C4-2B (cell line): Measurements from ENCODE around the gene GGTA1.
"Not testable (repeated sequence)": the region's sequence is repeated elsewhere in the genome, so short reads cannot be mapped to it uniquely, and the experiment has no call there.

ENCODE experiments used
- H3K27ac ChIP-seq: fragments of 450-650 bp; 2 replicates; pipeline ENCODE4 v1.5.1; 2017
- ZFX ChIP-seq: fragments of 450-650 bp; IDR thresholded peaks from 2 replicates; pipeline ENCODE4 v1.6.1; 2017
- TF ChIP-seq, protein P1 (sequence below): fragments of 450-650 bp; conservative IDR thresholded peaks from 2 replicates; pipeline ENCODE4 v1.5.1; 2017; ENCODE audit warnings: mild to moderate bottlenecking

Gene GGTA1

DNA sequence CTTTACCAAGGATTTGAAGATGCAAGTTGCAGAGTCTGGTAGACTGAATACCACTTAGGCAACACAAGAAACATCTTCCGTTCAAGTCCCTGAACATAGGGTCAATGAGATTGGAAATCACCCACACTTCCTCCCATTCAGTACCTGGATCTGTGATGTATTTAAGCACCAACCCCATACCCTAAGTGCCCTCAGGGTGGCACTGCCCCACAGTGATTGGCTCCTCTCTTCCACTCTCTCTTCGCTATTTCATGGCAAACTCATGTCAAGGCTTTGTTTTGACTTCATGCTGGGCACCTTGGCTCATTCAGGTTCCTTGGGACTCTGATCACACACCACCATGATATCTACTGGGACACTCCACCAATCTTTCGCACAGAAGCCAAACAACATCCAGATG is 53.7 kb downstream of the GGTA1 start:
- TF ChIP-seq, protein P1, sequence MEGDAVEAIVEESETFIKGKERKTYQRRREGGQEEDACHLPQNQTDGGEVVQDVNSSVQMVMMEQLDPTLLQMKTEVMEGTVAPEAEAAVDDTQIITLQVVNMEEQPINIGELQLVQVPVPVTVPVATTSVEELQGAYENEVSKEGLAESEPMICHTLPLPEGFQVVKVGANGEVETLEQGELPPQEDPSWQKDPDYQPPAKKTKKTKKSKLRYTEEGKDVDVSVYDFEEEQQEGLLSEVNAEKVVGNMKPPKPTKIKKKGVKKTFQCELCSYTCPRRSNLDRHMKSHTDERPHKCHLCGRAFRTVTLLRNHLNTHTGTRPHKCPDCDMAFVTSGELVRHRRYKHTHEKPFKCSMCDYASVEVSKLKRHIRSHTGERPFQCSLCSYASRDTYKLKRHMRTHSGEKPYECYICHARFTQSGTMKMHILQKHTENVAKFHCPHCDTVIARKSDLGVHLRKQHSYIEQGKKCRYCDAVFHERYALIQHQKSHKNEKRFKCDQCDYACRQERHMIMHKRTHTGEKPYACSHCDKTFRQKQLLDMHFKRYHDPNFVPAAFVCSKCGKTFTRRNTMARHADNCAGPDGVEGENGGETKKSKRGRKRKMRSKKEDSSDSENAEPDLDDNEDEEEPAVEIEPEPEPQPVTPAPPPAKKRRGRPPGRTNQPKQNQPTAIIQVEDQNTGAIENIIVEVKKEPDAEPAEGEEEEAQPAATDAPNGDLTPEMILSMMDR, result peak; percentile 46
- TF ChIP-seq ZFX, result no peak
- no peak overlapping the region for H3K27ac ChIP-seq

- no peak overlapping the region for H3K27ac ChIP-seq
- TF ChIP-seq, protein P1, result no peak
- no peak for TF ChIP-seq ZFX
Measured at GRCh38 chr9:121443981-121444380, 55.7 kb downstream of the GGTA1 start.

DNA sequence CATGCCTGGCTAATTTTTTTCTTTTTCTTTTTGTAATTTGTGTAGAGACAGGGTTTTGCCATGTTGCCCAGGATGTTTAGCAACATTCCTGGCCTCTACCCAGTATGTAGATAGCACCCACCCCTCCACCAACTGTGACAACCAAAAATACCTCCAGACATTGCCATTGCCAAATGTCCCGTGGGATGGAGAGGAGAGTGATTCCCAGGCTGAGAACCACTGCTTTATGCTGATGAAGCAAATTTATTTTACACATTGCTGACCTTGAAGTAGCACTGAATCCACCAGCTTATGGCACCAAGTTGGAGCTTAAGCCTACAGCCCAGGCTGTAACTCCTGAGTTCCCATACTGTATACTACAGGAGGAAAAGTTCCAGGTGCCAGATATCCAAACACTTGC is 58.5 kb downstream of the GGTA1 start:
- TF ChIP-seq ZFX, result no peak
- TF ChIP-seq, protein P1, result no peak
- no peak overlapping the region for H3K27ac ChIP-seq

DNA sequence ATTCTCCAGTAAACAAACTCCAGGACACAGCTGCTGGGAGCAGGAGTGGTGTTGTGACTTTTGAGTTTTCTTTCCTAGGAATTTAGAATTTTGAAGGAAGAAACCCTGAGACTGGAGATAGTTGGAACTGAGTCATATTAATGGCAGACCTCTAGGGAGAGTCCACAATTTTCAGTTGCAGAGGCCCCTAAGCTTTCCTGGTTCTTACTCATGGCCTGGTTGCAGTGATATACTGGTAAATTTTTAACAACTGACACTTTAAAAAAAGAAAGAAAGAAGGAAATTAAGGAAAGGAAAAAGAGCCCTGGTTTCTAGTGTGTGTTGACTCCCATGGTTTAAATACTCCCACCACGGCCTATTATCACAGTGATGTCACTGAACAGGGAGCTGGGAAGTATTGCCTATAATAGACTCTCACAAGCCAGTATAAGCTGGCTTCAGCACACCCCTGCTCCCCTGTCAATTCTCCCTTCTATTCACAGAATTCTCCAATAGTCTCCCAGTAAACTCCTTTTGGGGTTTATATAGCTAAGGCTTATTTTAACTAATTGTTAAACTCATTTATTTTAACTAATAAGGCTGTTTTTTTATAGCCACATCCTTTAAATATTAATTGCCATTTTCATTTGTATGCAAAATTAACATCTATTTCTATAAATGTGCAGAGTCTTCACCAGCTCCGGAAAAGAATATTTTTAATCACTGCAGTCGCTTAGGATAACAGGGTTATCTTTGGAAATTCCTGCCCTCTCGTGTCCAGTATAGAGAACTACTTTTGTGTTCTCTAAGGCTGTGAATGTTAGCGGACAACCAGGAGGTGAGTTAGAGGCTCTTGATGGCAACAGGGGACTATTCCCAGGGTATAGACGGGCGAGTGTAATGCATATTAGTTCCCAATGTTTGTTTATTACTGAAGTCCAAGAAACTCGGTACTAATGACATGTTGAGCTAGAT is 59.7 kb downstream of the GGTA1 start:
- TF ChIP-seq, protein P1, result peak; percentile 57
- TF ChIP-seq ZFX, result no peak
- no peak overlapping the region for H3K27ac ChIP-seq

- H3K27ac ChIP-seq, result no peak overlapping the region
- no peak for TF ChIP-seq ZFX
- TF ChIP-seq, protein P1, result no peak
Measured at GRCh38 chr9:121439016-121439415, 60.6 kb downstream of the GGTA1 start.

- TF ChIP-seq ZFX, result no peak
- TF ChIP-seq, protein P1, result no peak
Measured at GRCh38 chr9:121437891-121438290, 61.8 kb downstream of the GGTA1 start.

DNA sequence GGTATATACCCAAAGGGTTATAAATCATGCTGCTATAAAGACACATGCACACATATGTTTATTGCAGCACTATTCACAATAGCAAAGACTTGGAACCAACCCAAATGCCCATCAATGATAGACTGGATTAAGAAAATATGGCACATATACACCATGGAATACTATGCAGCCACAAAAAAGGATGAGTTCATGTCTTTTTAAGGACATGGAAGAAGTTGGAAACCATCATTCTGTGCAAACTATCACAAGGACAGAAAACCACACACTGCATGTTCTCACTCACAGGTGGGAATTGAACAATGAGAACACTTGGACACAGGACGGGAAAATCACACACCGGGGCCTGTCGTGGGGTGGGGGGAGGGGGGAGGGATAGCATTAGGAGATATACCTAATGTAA is 62.6 kb downstream of the GGTA1 start:
- H3K27ac ChIP-seq, result not testable (repeated sequence)

More at GRCh38 chr9:121437891-121438290, 61.8 kb downstream of the GGTA1 start:
- no peak overlapping the region for H3K27ac ChIP-seq

- TF ChIP-seq, protein P1, result no peak
- no peak for TF ChIP-seq ZFX
- no peak overlapping the region for H3K27ac ChIP-seq
Measured at GRCh38 chr9:121434969-121435368, 64.7 kb downstream of the GGTA1 start.
